Measurements from ENCODE around the gene ARHGAP25.

GRCh38 chr2:68860111-68860510, 125.5 kb downstream of the ARHGAP25 start:
- TF ChIP-seq EZH2 (IDR thresholded peaks at IDR 0.05): no peak
- no peak for TF ChIP-seq POLR2AphosphoS5 (IDR thresholded peaks at IDR 0.05; ENCODE audit: borderline replicate concordance, low read depth, low read length)

Measured in SK-N-MC (cell line).